ENCODE data around the gene HMGCLL1.

- TF ChIP-seq POLR2A (IDR thresholded peaks at IDR 0.05), result no peak
- no peak for TF ChIP-seq CTCF (IDR thresholded peaks at IDR 0.05)
Measured at GRCh38 chr6:55541024-55541423, 38.0 kb downstream of the HMGCLL1 start.
